ENCODE measurements around the gene CKLF.

CKLF gene

DNA sequence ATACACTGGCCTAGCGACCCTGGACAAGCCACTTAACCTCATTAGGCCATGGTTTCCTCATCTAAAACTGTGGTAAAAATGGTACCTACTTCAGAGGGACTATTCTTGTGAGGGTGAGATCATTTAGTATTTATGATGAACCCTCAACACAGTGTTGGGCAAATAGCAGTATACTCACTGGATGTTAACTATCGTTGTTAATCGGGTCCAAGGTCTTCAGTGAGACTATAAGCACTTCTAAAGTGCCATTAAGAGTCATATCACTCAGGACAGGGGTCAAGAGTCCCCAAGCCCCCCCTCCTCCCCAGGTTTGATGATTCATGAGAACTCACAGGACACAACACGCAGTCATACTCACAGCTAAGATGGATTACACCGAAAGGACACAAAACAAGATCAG, 13.5 kb upstream of the CKLF start:
- Histone ChIP-seq H3F3A (ENCODE audit: insufficient read depth, low read length) (no peaks in the 10 kb centered on the region), H2AFZ (ENCODE audit: low read length) (no peak overlapping the region), H3K4me2 (ENCODE audit: low read length) (no peak overlapping the region), H3K79me2 (ENCODE audit: insufficient read depth, low read length) (no peaks in the 10 kb centered on the region), H3K4me1 (ENCODE audit: insufficient read depth, low read length, severe bottlenecking) (peaks cover 20% of the 10 kb centered on the region), H3K9ac (ENCODE audit: low read length) (no peak overlapping the region), H3K36me3 (ENCODE audit: insufficient read depth, low read length) (no peaks in the 10 kb centered on the region), H3K9me2 (ENCODE audit: low read depth, low read length) (no peaks in the 10 kb centered on the region), H3K27me3 (ENCODE audit: insufficient read depth, low read length) (no peaks in the 10 kb centered on the region), H3K4me3 (ENCODE audit: low read depth, low read length, poor library complexity, severe bottlenecking) (no peak overlapping the region), H3K9me3 (ENCODE audit: low read length) (no peaks in the 10 kb centered on the region), H3K27ac (ENCODE audit: low read depth, low read length, poor library complexity, severe bottlenecking) (peak overlapping the region; percentile 63), H4K20me1 (ENCODE audit: insufficient read depth, low read length) (no peaks in the 10 kb centered on the region)
- no peak for TF ChIP-seq EZH2 (IDR thresholded peaks at IDR 0.05; ENCODE audit: borderline replicate concordance, low read length)
- TF ChIP-seq, protein P1, sequence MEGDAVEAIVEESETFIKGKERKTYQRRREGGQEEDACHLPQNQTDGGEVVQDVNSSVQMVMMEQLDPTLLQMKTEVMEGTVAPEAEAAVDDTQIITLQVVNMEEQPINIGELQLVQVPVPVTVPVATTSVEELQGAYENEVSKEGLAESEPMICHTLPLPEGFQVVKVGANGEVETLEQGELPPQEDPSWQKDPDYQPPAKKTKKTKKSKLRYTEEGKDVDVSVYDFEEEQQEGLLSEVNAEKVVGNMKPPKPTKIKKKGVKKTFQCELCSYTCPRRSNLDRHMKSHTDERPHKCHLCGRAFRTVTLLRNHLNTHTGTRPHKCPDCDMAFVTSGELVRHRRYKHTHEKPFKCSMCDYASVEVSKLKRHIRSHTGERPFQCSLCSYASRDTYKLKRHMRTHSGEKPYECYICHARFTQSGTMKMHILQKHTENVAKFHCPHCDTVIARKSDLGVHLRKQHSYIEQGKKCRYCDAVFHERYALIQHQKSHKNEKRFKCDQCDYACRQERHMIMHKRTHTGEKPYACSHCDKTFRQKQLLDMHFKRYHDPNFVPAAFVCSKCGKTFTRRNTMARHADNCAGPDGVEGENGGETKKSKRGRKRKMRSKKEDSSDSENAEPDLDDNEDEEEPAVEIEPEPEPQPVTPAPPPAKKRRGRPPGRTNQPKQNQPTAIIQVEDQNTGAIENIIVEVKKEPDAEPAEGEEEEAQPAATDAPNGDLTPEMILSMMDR (IDR thresholded peaks at IDR 0.05; ENCODE audit: low read length) = no peak

DNA sequence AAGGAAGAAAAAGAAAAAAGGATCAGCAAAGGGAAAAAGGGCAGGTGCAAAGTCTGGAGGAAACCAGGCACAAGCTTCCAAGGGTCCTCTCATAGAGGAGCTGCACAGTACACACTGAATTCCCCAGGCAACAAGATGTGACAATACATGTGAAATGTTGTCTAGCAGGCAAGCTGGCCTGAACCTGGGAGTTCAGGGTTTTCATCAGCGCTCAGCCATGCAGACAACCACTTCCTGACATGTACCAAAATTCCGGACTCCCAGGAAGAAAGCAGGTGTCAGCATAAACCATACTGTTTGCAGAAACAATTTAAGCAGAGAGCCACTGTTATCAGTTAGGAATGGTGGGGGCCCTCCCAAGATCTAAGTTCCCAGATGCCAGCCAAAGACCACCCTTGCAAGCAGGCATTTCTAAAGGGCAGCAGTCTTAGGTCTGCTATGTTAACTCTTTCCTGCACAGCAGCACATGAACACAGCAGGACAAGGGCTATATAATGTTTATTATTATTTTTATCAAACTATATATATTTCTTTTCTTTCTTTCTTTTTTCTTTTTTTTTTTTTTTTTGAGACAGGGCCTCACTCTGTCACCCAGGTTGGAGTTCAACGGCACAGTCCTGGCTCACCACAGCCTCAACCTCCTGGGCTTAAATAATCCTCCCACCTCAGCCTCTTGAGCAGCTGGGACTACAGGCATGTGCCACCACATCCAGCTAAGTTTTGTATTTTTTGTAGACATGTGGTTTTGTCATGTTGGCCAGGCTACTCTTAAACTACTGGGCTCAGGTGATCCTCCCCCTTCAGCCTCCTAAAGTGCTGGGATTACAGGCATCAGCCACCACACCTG, 12.5 kb upstream of the CKLF start:
- Histone ChIP-seq H3K4me1 (ENCODE audit: insufficient read depth, low read length, severe bottlenecking) (peaks cover 29% of the 10 kb centered on the region), H2AFZ (ENCODE audit: low read length) (no peak overlapping the region), H3K9me3 (ENCODE audit: low read length) (no peaks in the 10 kb centered on the region), H3K4me3 (ENCODE audit: low read depth, low read length, poor library complexity, severe bottlenecking) (no peak overlapping the region), H3K36me3 (ENCODE audit: insufficient read depth, low read length) (no peaks in the 10 kb centered on the region), H3F3A (ENCODE audit: insufficient read depth, low read length) (no peaks in the 10 kb centered on the region), H4K20me1 (ENCODE audit: insufficient read depth, low read length) (no peaks in the 10 kb centered on the region), H3K9me2 (ENCODE audit: low read depth, low read length) (no peaks in the 10 kb centered on the region), H3K9ac (ENCODE audit: low read length) (no peak overlapping the region), H3K79me2 (ENCODE audit: insufficient read depth, low read length) (no peaks in the 10 kb centered on the region), H3K27ac (ENCODE audit: low read depth, low read length, poor library complexity, severe bottlenecking) (peak overlapping the region; percentile 63), H3K27me3 (ENCODE audit: insufficient read depth, low read length) (no peaks in the 10 kb centered on the region), H3K4me2 (ENCODE audit: low read length) (peak overlapping the region; percentile 53)
- TF ChIP-seq EZH2 (IDR thresholded peaks at IDR 0.05; ENCODE audit: borderline replicate concordance, low read length) = no peak
- TF ChIP-seq, protein P1 (IDR thresholded peaks at IDR 0.05; ENCODE audit: low read length) = no peak

DNA sequence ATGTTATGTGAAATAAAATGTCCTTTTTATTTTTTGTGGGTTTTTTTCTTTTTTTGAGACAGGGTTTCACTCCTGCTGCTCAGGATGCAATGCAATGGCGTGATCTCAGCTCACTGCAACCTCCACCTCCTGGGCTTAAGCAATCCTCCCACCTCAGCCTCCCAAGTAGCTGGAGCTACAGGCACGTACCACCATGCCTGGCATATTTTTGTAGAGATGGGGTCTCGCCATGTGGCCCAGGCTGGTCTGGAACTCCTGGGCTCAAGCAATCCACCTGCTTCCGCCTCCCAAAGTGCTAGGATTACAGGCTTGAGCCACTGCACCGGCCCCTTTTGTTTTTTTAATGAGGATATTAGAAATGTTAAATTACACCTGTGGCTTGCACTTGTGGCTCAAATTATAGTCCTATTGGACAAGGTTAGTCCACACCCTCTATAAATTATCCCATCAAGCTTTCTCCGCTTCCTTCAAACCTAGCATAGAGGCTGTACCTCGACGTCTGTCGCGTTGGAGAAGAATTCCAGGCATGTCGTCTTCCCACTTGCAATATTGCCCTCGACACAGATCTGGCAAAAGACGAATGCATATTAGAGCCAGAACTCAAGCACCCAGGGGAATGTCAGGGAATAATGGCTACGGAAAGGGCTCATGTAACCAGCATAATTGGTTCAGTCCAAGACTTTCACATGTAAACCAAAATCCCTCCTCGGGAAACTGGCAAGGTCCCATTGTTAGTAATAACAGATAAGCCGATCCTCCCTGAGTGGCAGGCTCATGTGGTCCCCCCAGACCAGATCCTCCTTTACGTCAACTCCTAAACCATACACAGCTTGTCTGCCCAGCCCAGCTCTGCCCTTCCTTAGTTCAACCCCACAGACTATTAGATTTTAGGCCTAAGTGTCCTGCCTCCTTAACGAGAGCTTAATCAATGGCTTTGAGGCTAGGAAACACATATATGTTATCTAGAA, 10.7 kb upstream of the CKLF start:
- no peak overlapping the region for H3K9ac ChIP-seq (ENCODE audit: low read length)
- no peaks in the 10 kb centered on the region for H3K27me3 ChIP-seq (ENCODE audit: insufficient read depth, low read length)
- no peak overlapping the region for H3K4me3 ChIP-seq (ENCODE audit: low read depth, low read length, poor library complexity, severe bottlenecking)
- no peaks in the 10 kb centered on the region for H3F3A ChIP-seq (ENCODE audit: insufficient read depth, low read length)
- H3K36me3 ChIP-seq (ENCODE audit: insufficient read depth, low read length) = no peaks in the 10 kb centered on the region
- H3K9me2 ChIP-seq (ENCODE audit: low read depth, low read length) = no peaks in the 10 kb centered on the region
- H3K4me2 ChIP-seq (ENCODE audit: low read length) = no peak overlapping the region
- no peak overlapping the region for H3K27ac ChIP-seq (ENCODE audit: low read depth, low read length, poor library complexity, severe bottlenecking)
- no peaks in the 10 kb centered on the region for H4K20me1 ChIP-seq (ENCODE audit: insufficient read depth, low read length)
- H2AFZ ChIP-seq (ENCODE audit: low read length) = no peak overlapping the region
- no peaks in the 10 kb centered on the region for H3K79me2 ChIP-seq (ENCODE audit: insufficient read depth, low read length)
- peaks cover 35% of the 10 kb centered on the region for H3K4me1 ChIP-seq (ENCODE audit: insufficient read depth, low read length, severe bottlenecking)
- no peaks in the 10 kb centered on the region for H3K9me3 ChIP-seq (ENCODE audit: low read length)
- no peak for TF ChIP-seq EZH2 (IDR thresholded peaks at IDR 0.05; ENCODE audit: borderline replicate concordance, low read length)
- TF ChIP-seq, protein P1 (IDR thresholded peaks at IDR 0.05; ENCODE audit: low read length) = no peak
